Stimulated activated CD8-positive, alpha-beta memory T cell treated with anti-CD3 and anti-CD28 coated beads, Interleukin-15, amount 100 ng/mL, for 24 hours (primary cell): ENCODE measurements around the gene MAML3.

ENCODE experiments used
- DNase-seq: peaks from one replicate; pipeline ENCODE4 v3.0.0-alpha.2; 2020; ENCODE audit warnings: low read depth

Gene MAML3

DNA sequence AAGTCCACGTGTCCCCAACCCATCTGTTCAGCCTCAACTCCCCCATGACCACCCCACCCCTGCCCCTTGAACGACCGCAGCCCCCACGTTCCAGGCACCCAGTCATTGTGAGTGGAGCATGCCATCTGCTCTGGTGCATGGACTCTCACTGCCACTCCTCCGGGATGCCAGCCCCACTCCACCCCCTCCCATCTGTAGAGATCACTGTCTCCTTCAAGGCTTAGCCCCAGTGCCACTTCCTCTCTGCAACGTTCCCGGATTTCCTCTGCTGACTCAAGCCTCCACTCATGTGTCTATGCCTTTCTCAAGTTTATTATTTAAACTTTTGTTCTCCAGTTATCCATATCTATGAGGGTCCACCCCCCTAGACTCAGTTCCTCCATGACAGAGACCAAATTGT, 54.0 kb downstream of the MAML3 start:
- DNase-seq, result no peak

DNA sequence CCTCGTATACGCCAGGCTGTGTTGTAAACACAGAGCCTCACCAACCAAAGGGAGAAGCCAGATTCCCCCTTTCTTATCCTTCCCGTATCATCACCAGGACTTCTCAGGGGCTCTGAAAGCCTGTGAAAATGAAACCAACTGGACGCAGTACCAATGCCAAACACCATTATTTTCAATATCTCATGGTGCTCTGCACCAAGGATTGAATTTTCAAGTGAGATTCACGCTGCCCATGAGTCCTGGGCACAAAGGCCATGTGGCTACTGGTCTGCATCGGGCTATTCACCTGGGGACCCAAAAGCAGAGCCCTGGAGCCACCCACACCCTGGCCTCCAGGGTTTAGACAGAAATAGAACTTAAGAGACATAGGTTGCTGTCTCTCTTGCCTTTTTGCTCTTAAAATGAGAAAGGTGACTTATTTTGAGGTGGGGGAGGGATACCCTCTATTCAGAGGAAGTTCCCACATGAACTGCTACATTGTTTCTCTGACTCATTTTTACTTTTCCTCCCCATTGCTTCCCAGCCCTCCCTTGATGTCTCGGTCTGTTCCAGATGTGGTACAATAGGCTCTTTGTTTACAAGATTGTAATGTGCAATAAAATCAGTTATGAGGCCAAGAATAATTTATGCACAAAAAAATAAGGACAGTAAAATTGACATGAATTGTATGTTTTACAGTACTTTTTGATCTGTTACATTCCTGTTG, 55.4 kb downstream of the MAML3 start:
- no peak for DNase-seq

DNA sequence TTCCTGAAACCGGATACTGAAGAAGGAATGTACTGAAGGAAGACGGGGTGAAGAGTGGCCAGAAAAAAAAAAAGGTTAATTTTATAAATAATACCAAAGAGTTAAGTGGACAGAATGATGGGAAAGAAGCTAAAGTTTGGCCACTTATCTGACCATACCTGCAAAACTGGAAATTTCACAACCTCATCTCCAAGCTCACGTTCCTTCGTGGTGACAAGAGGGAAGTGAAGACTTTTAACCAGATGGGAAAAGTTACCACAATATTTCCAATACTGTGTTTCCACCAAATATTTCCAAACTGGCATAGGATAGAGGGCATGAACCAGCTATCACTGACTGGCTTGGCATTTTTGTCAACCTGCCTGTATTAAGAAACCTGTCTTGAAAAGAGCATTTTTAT, 56.4 kb downstream of the MAML3 start:
- no peak for DNase-seq

DNA sequence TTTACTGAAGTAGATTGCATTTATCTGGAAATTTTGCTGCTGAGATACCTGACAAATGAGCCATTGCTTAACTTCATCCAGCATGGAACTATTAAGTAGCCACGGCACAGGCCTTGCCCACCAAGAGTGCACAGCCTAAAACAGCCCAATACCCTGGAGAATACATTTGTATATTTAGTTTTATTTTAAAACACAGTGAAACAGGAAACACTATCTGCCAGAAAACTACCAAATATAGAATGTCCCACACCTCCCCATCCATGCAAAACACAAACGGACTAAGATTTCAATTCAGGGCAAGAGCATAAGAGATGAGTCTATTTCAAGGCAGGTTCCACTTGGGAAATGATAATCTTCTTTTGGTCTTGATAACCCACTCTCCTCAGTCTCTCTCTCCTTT, 57.1 kb downstream of the MAML3 start:
- no peak for DNase-seq

DNA sequence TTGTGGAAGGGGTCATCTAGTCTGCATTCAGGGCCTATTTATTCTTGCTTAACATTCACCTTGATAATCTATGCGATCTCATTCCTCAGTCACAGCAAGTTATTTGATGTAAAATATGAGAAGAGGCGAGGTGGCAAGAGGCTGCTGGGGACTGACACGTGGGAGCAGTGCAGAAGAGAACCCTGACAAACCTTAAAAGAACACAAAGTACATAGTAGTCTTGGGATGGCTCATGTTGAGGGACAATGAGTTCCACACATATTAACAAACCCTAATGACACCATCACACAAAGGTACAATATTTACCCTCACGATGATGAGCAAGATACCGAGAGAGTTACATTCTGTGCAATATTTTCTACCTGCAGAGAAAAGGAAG, 57.5 kb downstream of the MAML3 start:
- DNase-seq, result no peak

DNA sequence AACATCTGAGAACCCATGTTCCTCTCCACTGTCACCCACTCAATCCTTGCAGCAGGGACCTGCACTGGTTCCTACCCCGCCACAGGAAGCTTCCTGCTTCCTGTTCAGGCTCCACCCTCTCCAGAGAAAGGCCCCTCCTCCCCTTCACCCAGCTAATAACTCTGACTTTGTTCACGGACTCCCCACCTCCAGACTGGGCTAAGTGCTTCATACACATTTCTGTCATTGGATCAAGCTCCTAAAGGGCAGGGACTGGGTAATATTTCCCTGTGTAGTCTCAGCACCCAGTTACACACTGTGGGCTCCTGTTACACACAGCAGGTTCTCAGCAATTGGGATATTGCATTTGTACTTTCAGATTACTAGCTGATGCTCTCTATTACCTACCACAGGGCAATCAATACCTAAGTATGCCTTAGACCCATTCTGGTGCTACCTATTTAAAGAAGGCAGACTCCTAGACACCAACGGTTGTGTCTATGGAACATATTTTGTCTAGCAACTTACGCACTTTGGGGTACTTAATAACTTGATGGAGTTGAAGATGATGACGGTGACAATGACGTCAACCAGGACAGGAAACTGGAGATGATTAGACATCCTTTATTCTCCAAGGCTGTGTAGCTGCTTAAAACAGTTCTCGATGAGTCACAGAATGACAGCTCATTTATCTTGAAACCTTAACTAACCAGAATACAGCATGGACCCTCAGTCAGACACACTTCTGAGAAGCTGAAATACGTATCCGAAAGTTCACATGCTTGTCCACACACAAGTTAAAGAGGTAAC, 58.1 kb downstream of the MAML3 start:
- no peak for DNase-seq

DNA sequence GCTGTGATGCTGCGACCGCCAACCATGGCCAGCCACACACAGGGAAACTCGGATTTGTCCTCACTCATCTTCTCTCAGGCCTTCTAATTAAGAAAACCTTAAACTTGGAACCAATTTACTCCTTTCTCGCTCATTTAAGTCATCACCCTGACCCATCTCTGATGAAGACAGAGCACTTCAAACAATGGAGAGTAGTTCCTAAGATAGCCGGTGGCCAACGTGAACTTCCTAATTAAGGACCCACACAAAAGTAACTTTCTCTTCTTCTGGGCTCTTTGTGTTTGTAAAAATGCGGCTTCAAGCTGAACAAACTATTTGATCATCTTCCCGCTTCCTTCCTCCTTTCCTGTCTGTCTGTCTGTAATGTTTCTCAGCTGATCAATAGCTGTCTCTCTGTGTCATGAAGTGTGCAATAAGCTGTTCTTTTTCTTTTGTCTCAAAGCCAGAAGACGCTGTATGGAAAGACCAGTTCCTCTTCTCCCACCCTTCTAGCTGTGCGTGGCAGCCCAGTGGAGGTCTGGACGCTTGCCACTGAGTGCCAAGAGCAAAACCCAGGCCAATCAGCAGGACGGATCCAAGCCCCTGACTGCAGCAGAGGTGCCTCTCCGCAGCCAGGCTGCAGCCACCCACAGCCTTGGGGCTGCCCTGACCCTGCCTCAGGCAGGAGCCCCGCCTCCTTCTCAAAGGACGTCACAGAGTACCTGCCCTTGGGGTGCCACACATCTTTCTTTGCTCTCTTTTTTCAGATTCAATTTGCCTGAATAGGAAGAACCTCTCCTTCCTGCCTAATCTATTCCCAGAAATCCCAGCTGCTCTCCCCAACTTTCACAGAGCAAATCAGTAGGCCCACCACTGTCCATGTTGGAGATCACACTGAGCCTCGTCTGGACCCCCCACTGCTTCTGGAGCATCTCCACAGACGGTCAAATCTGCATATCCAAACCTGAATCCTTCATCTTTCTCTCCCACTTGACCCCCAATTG, 59.3 kb downstream of the MAML3 start:
- DNase-seq, result no peak

DNA sequence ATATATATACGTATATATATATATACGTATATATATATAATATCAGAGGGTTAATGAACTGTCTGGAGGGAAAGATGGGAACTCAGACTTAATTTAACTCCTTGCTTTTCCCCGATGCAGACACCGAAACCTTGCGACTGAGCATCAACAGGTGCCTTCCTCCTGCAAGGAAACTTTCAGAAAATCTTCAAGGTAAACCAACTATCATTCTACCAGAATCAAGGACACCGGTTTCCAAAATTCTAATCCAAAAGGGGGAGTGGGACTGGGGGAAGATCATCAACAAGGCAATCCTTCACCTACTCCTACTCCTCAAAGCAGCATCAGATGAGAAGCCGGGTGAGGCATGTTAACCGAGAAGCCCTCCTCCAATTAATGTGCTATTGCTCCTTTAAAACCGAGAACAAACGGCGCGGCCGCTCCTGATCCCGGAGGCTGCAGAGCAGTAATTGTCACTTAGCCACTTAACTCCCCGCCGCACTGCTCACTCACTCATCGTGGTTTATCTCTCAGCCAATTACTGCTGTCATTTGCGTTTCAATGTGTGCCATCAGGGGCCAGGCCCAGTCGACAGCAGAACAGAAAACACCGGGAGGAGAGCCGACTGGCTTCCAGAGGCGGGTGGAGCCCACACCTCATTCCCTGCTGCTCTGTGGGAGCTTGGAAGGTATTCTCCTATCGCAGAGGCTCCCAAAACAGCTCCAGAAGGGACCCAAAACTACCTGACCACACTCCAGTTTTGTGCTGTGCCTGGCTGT, 61.7 kb downstream of the MAML3 start:
- no peak for DNase-seq

DNA sequence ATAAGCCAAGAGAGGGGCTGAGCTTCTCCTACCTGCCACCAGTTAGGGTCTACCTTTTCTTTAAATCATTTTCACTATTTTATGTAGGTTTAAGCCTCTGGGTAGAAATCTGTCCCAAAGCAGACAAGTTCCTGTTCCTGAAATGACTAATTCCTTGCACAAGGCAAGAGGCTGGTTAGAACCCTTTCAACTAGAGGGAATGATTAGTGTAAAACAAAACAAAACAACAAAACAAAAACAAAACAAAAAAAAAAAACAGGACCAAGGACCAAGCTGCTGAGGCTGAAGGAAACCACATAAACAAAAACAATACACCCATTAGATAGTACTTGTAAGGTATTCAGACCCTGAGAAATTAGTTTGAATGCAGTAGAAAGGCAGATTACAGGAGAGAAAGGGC, 62.7 kb downstream of the MAML3 start:
- DNase-seq, result no peak

DNA sequence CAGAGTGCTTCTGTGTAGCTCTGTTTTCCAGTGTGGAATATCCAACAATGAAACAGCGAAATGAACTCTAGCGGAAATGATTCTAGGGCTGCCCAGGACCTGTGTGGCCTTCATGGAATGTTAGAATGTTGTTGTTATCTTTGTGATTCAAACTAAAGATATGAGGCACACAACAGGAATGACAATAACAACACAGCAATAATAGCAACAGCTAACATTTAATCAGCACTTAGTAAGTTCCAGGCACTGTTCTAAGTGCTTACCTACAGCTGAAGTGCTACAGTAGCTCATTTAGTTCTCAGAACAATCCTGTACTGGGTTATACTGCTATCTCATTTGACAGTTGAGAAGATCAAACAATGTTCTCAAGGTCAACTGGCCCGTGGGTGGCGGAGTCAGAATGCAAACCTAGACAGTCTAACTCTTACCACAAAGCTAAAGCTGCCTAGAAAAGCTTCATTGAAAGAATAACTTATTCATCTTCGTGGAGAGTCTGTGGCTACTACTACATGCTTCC, 63.7 kb downstream of the MAML3 start:
- DNase-seq, result no peak

DNA sequence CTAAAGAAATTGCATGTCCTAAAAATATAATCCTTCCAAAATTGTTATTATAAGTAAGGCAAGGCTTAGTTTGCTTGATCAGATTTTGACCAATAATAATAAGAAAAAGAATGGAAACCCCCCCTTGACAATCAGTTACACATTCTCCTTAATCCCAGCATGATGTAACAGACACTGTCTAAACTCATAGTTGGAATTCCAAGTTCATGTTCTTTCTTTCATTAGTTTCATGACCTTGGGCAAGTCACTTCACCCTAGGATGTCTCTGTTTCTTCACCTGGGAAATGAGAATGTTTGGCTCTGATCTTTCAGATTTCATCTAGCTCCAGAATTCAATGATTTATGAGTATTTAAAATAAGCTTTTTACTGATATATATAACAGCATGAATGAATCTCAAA, 64.8 kb downstream of the MAML3 start:
- no peak for DNase-seq

DNA sequence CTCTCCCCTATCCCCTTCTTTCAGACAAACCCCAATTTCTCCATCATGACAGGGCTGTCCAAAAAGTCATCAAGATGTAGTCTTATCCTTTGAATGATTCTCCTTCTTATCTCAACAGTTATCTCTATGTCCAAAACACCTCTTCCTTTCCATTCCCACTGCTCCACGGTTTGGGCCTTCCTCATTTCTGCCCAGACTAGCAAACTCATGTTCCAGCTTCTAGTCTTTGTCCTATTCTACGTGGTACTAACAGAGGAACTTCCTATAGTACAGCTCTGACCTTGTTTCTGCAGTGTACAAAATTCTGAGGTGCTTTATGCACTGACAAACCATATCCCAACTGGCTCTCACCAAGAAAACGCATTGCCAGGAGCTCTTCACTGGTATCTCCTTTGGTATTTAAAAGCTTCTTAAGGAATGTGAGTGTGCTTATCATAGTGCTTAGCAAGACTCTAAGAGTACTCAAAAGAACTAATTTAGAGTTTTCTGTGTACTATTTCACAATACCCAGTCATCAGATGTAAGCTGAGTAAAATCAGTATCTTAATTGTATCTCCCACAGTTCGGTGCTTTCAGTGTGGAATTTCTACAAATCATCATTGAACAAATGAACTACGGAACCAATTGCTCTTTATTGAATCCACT, 65.5 kb downstream of the MAML3 start:
- DNase-seq, result no peak

DNA sequence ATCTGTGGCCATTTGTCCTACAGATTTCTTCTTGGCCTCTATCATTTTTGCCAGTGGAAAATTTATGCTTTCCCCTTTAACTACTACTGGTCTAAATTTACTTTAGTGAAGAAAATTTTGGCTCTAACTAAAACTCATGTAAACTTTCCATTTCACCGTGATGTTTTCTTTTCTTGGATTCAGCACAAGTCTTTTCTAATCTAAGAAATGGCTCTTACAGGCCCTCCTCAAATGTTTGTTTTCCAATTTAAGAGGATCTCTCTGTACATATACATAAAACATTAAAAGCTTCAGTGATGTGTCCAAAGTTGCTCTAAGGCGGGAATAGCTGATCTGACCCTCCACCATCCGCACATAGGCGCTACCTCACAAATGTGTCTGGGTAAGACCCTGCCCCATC, 68.1 kb downstream of the MAML3 start:
- DNase-seq, result no peak

DNA sequence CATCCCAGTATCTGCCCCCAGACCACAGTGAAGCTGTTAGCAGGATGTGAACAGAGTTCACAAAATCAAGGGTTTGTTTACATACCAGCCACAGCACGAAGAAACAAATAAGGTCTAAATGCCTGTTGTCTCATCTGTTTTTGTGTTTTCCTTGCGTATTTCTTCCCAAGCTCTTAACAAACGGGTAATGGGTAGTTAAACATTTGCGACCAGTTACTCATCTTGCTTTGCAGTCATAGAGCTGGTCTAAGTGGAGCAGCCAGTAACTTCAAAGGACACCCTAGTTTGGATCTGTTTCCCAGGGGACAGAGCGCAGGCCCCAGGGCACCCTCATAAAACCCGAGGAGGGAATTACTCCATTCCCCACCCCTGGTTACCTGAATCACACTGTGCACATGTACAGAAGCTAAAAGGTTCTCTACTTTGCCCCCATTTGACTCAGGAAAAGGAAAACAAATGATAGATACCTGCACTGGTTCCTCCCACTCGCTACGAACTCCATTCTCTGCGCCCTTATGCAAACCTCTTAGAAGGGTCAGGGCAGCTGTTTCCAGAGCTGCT, 68.8 kb downstream of the MAML3 start:
- DNase-seq, result no peak

DNA sequence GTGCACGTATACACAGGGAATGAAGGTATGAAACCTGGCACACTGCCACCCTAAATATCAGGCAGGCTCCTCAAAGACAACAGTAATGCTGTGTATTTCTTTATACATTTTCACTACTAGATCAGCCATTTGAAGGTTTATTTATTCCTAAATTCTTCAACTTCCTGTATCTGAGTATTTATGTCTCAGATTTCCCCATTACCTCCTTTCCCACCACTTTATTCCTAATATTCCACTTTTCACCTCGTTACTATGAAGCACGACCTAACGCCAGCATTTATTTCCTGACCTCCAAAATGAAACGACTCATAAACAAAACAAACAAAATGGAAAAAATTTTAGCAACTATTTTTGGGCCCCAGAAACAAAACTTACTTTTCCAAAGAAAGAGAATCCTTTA, 69.6 kb downstream of the MAML3 start:
- DNase-seq, result no peak

DNA sequence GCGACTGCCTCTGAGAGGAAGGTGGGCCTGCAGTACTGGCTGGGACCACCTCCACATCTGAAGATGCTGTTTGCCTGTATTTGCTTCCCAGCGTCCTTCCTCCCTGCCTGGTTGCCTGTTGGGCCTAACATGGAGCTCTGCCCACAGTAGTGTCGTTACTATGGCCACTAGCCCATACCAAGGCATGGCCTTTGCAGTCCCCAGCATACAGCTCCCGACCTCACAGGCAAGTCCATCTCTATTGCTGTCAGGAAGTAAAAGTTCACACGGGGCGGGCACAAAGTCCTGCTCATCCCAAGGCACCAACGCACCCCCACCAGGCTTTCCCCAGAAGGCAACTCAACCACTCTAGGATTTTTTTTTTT, 71.6 kb downstream of the MAML3 start:
- DNase-seq, result no peak

DNA sequence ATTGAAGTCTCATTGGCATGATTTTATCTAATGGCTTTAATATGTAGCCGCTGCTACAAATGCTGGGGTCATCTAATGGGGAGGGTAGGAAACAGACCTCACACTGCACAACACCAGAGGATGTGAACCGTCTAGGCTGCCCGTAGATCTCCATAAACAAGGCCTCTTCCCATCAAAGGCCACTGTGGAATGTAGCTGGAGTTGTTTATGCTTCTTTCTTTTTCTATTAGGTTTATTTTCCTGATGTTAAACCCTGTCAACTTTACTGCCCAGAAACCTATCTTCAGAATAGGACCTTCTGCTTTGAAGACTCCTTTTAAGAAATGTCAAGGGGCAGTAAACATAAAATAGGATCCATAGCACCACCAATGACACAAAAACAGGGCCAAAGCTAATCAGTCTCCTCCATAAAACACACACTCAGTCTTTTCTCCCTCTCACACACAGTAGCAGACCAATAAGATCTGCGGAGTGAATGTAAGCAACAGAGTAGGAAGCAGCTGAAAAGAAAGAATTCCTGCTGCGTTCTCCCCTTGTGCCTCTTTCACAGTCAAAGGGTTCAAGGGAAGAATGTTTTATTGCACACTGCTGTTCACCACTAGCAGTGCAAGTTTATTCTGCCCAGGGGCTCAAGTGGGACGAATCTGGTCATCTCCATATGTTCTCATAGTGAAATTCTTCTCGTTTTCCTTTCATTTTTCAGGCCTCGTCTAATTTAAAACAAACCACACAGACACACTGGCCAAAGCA, 72.2 kb downstream of the MAML3 start:
- no peak for DNase-seq

DNA sequence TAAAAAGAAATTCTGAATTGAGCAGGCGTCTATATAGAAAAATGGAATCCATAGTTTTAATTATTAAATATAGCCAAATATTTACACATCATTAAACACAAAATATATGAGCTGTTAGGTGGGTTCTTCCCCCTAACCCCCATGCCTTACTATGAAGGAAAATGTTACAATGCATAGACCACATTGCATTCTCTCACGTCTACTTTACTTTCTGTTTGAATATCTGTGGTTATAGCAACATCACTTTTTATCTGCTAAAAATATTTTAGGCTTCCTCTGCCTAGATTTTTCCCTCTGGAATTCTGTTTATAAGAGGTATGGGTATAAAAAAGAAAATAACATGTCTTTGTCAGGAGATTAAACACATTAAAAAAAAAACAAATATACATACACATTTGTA, 73.1 kb downstream of the MAML3 start:
- no peak for DNase-seq

DNA sequence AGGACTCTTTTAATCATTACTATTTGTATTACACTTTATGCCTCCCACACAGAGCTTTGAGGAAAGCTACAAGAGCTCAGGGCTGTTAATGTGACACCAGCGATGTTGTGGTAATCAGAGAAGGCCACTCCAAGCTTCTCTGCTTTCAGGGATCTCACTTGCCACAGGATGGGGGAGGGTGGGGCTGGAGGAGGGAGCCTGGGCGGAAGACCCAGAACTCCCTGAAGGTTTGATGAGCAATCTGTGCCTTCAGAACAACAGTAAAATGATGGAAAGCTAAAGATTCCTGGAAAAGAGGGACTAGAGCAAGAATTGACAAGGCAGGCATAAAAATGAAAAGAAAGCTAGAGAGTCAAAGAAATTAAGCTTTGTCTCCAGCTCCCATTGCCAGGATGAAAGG, 75.6 kb downstream of the MAML3 start:
- no peak for DNase-seq

DNA sequence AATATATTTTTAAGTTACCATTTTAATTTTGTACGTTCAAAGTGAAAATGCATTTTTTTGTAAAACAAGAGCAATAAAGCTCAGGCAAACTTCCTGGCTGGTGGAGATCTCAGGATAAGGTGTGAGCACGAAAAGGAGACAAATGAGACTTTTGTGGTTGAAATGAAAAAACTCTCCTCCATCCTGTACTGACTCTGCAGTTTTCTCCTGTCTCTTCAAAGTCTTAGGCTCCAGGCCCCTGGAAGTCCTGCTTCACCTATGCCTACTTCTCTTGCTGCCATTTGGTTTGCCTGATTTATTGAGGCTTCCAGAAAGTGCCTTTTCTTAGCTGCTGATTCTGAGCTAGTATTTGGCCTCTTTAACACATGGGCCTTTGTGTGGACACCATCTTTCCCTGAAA, 77.7 kb downstream of the MAML3 start:
- no peak for DNase-seq
